ENCODE results near the gene EIF3B. TPM values are rescaled to one million over a fixed set of nuclear protein-coding genes. Genes with fewer than 3 reads are reported as not detected.
"Not testable (repeated sequence)": the region's sequence is repeated elsewhere in the genome, so short reads cannot be mapped to it uniquely, and the experiment has no call there.

The EIF3B gene
- total RNA-seq, 1 experiment from 2014 or later, result 290 TPM

GRCh38 chr7:2373646-2374045 is 19.0 kb downstream of the EIF3B start:
- intact Hi-C loops (cut with micrococcal nuclease), result no loop called here
- H3K4me3 Mint-ChIP-seq (ENCODE audit: unreplicated experiment), result no peak overlapping the region
- peaks cover 15% of the 10 kb centered on the region for H3K4me1 Mint-ChIP-seq (ENCODE audit: insufficient read depth, unreplicated experiment)
- H3K9me3 Mint-ChIP-seq (ENCODE audit: unreplicated experiment), result no peaks in the 10 kb centered on the region
- peaks cover 98% of the 10 kb centered on the region for H3K36me3 Mint-ChIP-seq (ENCODE audit: insufficient read depth, unreplicated experiment)
- no peak for DNase-seq (ENCODE audit: unreplicated experiment)
- BruUV-seq (replicated peaks), result no TSS peak
- POLR2A ChIA-PET, result no interaction called here
- H3K27me3 Mint-ChIP-seq (ENCODE audit: insufficient read depth, unreplicated experiment), result no peaks in the 10 kb centered on the region
- H3K27ac Mint-ChIP-seq (ENCODE audit: low read depth, unreplicated experiment), result no peak overlapping the region
- no peak for TF ChIP-seq CTCF (IDR thresholded peaks at IDR 0.05; ENCODE audit: unreplicated experiment)
- CTCF ChIA-PET, result interaction anchor here (0.7 to 1.1 kb wide), 2 partner anchors 9 to 95 kb away, joined by 3 to 4 read pairs; no protein-coding TSS in a partner anchor

GRCh38 chr7:2374401-2374800 is 19.8 kb downstream of the EIF3B start:
- Mint-ChIP-seq H3K36me3 (ENCODE audit: insufficient read depth, unreplicated experiment) (peaks cover 98% of the 10 kb centered on the region), H3K4me1 (ENCODE audit: insufficient read depth, unreplicated experiment) (peaks cover 15% of the 10 kb centered on the region), H3K4me3 (ENCODE audit: unreplicated experiment) (no peak overlapping the region), H3K27ac (ENCODE audit: low read depth, unreplicated experiment) (no peak overlapping the region), H3K27me3 (ENCODE audit: insufficient read depth, unreplicated experiment) (no peaks in the 10 kb centered on the region), H3K9me3 (ENCODE audit: unreplicated experiment) (no peaks in the 10 kb centered on the region)
- POLR2A ChIA-PET, result no interaction called here
- intact Hi-C loops (cut with micrococcal nuclease), result no loop called here
- CTCF ChIA-PET, result interaction anchor here (0.7 kb wide), 1 partner anchor 94 kb away, joined by 4 read pairs; no protein-coding TSS in a partner anchor
- no peak for TF ChIP-seq CTCF (IDR thresholded peaks at IDR 0.05; ENCODE audit: unreplicated experiment)
- BruUV-seq (replicated peaks), result no TSS peak
- DNase-seq (ENCODE audit: unreplicated experiment), result no peak

- intact Hi-C loops (cut with micrococcal nuclease), result no loop called here
- no peaks in the 10 kb centered on the region for H3K9me3 Mint-ChIP-seq (ENCODE audit: unreplicated experiment)
- ChIA-PET POLR2A (interaction anchor here (0.6 to 1.6 kb wide), 2 partner anchors 21 to 202 kb away, joined by 3 to 5 read pairs; no protein-coding TSS in a partner anchor), CTCF (no interaction called here)
- DNase-seq (ENCODE audit: unreplicated experiment), result no peak
- no peak for TF ChIP-seq CTCF (IDR thresholded peaks at IDR 0.05; ENCODE audit: unreplicated experiment)
- peaks cover 15% of the 10 kb centered on the region for H3K4me1 Mint-ChIP-seq (ENCODE audit: insufficient read depth, unreplicated experiment)
- no peak overlapping the region for H3K4me3 Mint-ChIP-seq (ENCODE audit: unreplicated experiment)
- H3K27me3 Mint-ChIP-seq (ENCODE audit: insufficient read depth, unreplicated experiment), result no peaks in the 10 kb centered on the region
- H3K27ac Mint-ChIP-seq (ENCODE audit: low read depth, unreplicated experiment), result no peak overlapping the region
- H3K36me3 Mint-ChIP-seq (ENCODE audit: insufficient read depth, unreplicated experiment), result peaks cover 98% of the 10 kb centered on the region
- no TSS peak for BruUV-seq (replicated peaks)
Measured at GRCh38 chr7:2374830-2375728, 20.5 kb downstream of the EIF3B start.

- Mint-ChIP-seq H3K4me1 (ENCODE audit: insufficient read depth, unreplicated experiment) (peaks cover 15% of the 10 kb centered on the region), H3K9me3 (ENCODE audit: unreplicated experiment) (no peaks in the 10 kb centered on the region), H3K36me3 (ENCODE audit: insufficient read depth, unreplicated experiment) (peaks cover 98% of the 10 kb centered on the region), H3K4me3 (ENCODE audit: unreplicated experiment) (no peak overlapping the region), H3K27me3 (ENCODE audit: insufficient read depth, unreplicated experiment) (no peaks in the 10 kb centered on the region), H3K27ac (ENCODE audit: low read depth, unreplicated experiment) (no peak overlapping the region)
- CTCF ChIA-PET, result interaction anchor here (0.6 to 1.6 kb wide), 3 partner anchors 11 to 129 kb away, joined by 3 to 4 read pairs (median 3); no protein-coding TSS in a partner anchor
- POLR2A ChIA-PET, result interaction anchor here (1.2 to 1.6 kb wide), 2 partner anchors 9 to 23 kb away, joined by 3 to 5 read pairs; no protein-coding TSS in a partner anchor
- intact Hi-C loops (cut with micrococcal nuclease), result no loop called here
- TF ChIP-seq CTCF (IDR thresholded peaks at IDR 0.05; ENCODE audit: unreplicated experiment), result no peak
- BruUV-seq (replicated peaks), result no TSS peak
- DNase-seq (ENCODE audit: unreplicated experiment), result no peak
Measured at GRCh38 chr7:2376351-2377154, 21.9 kb downstream of the EIF3B start.

- CTCF ChIA-PET, result interaction anchor here (0.6 to 1.6 kb wide), 2 partner anchors 12 to 956 kb away, joined by 4 read pairs; no protein-coding TSS in a partner anchor
- H3K27ac Mint-ChIP-seq (ENCODE audit: low read depth, unreplicated experiment); H3K27me3 Mint-ChIP-seq (ENCODE audit: insufficient read depth, unreplicated experiment); BruUV-seq (replicated peaks); intact Hi-C loops (cut with micrococcal nuclease); H3K4me3 Mint-ChIP-seq (ENCODE audit: unreplicated experiment); H3K4me1 Mint-ChIP-seq (ENCODE audit: insufficient read depth, unreplicated experiment); POLR2A ChIA-PET; DNase-seq (ENCODE audit: unreplicated experiment); H3K9me3 Mint-ChIP-seq (ENCODE audit: unreplicated experiment): not testable (repeated sequence)
- H3K36me3 Mint-ChIP-seq (ENCODE audit: insufficient read depth, unreplicated experiment), result peaks cover 98% of the 10 kb centered on the region
Measured at GRCh38 chr7:2377492-2377891, 22.9 kb downstream of the EIF3B start.

- DNase-seq (ENCODE audit: unreplicated experiment); CTCF ChIA-PET; H3K4me3 Mint-ChIP-seq (ENCODE audit: unreplicated experiment); H3K4me1 Mint-ChIP-seq (ENCODE audit: insufficient read depth, unreplicated experiment); intact Hi-C loops (cut with micrococcal nuclease); H3K27ac Mint-ChIP-seq (ENCODE audit: low read depth, unreplicated experiment); H3K9me3 Mint-ChIP-seq (ENCODE audit: unreplicated experiment); H3K27me3 Mint-ChIP-seq (ENCODE audit: insufficient read depth, unreplicated experiment); POLR2A ChIA-PET; BruUV-seq (replicated peaks): not testable (repeated sequence)
- H3K36me3 Mint-ChIP-seq (ENCODE audit: insufficient read depth, unreplicated experiment), result peaks cover 96% of the 10 kb centered on the region
Measured at GRCh38 chr7:2378125-2378524, 23.5 kb downstream of the EIF3B start.

Measured in MCF 10A (cell line).